Right lobe of liver (tissue), 4 donors: ENCODE results near the gene NEURL4.

Experiments used
- CTCF ChIP-seq, 4 donors: fragments of 200-600 bp in 3 of 4; fragments of 450-650 bp in 1 of 4; IDR thresholded peaks; one replicate each; pipeline versions ENCODE4 v1.5.1 to v1.8.0; 2016 to 2022; ENCODE audit warnings: antibody characterized with exemption in 4 of 4, mild to moderate bottlenecking in 2 of 4
- POLR2A ChIP-seq: fragments of 450-650 bp; IDR thresholded peaks from one replicate; pipeline ENCODE4 v1.6.1; 2017; ENCODE audit warnings: antibody characterized with exemption, mild to moderate bottlenecking
- donor health status: DM: no; HTN: no; CAD: no.
- donor health status: DM: no; HTN: no; CAD: no.
- donor health status: DM: no; HTN: yes; CAD: no.

- no peak for TF ChIP-seq POLR2A
- TF ChIP-seq CTCF (IDR thresholded peaks at IDR 0.05), result no peak
Observed at GRCh38 chr17:7311110-7311705, 17.9 kb downstream of the NEURL4 start.
